Stimulated activated CD8-positive, alpha-beta memory T cell treated with anti-CD3 and anti-CD28 coated beads, Interleukin-2, amount 100 ng/mL, for 48 hours (primary cell): ENCODE results near the gene HHAT.
"Not testable (repeated sequence)": the region's sequence is repeated elsewhere in the genome, so short reads cannot be mapped to it uniquely, and the experiment has no call there.

Experiments used
- DNase-seq, 2 donors: peaks; one replicate each; pipeline ENCODE4 v3.0.0-alpha.2; 2020; ENCODE audit warnings: low read depth in 2 of 2

The HHAT gene

GRCh38 chr1:210646258-210646616, 317.5 kb downstream of the HHAT start:
- DNase-seq = no peak

DNA sequence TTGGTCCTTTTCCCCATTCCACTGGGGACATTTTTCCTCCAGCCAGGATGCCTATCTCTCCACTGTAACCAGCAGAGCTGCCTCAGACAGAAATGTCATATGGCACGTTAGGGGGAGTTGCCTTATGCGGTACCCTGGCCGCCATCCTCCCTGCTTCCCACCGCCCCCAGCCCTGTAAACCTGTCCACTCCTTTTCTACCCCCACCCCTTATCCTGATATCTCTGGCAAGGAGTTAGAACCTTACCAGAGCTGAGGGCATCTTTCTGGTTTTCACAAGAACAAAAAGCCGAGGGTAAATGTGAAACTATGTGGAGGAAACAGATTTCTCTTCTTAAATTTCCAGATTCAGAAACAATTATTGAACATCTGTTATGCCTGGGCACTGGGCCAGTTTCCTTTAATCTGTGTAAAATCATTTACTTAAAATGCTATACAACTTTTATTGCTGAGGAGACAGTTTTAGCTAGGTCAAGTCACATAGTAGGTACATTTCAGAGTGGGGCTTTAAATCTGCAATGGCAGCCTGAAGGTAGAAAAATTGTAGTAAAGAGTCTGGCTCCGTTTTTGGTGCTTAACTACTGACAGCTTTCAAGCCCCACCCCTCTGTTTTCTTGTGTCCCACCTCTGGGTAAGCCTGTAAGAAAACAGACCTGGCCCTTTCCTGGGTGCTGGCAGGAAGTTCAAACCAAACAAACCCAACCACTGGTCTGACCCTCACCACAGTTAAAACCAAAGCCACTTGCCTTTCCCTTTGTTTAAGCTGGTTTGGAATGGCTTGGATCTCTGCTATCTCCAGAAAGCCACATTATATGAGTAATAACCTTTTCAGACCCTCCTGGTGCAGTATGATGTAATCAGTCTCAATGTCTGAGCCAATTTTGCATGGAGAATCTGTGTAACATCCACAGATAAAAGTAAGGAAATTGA, 319.0 kb downstream of the HHAT start:
- no peak for DNase-seq

DNA sequence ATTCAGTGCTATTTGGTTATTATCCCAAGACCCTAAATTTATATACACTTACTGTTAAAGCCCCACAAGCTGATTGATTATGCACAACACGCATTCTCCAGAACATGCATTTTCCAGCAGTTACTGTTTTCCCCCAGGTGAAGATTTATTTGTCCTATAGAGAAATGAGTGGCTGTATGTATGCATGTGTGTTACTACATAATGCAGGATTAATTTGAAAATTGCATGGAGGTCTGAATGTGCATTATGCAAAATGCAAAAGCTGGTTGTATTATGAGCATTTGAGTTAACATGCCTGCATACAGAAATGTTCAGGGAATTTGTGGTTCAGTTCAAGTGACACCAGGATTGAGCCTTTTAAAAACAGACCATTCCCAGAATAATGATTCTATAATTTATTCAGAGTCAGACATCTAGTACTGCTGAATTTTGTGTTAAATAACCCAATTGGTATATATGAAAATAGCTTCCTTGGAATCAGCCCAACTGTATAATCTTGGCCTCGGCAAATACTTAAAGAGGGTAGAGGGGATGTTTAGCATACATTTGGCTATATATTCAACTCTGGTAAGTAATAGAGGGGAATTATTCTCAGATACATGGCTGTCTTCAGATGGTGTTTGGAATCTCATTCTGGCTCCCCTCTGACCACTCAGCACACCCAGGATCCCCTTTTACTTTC, 320.0 kb downstream of the HHAT start:
- no peak for DNase-seq

DNA sequence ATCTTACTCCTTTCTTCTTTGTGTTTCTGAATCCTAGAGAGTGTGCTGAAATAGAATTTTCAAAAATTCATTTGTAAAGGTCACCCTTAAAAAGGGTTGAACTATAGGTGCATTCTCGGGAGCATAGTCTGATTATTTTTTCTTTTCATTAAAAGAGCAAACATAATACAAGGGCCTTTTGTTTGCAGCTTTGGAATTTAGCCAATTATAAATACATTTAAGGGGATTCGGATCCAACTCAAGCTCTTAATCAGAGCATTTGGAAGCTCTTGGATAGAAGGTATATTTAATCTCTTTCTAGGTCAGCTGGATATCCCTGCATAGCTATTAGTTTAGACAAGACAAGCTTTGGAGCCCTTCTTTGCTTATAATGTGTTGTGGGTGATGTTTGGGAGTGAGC, 321.7 kb downstream of the HHAT start:
- no peak for DNase-seq

GRCh38 chr1:210652329-210652954, 323.7 kb downstream of the HHAT start:
- DNase-seq = no peak

- no peak for DNase-seq
Observed at GRCh38 chr1:210653771-210654170, 325.1 kb downstream of the HHAT start.

GRCh38 chr1:210654176-210654981, 325.7 kb downstream of the HHAT start:
- no peak for DNase-seq

GRCh38 chr1:210655511-210655910, 326.8 kb downstream of the HHAT start:
- DNase-seq = no peak

DNA sequence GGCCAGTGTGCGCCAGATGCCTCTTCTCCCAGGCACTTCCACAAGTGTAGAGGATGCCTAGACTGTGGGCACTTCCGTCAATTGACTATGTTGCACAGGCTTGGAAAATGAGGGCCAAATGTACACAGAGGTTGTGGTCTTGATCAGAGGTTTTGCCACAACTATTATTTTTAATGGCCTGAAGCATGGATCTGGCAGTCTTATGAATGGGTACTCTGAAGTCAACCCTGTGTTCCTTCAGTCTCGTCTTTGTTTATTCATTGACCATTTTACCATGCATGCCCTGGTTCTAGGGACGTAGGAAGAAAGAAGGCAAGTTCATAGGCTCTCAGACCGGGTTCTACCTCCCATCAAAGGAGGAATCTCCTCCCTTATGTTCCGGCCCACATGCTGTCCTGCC, 329.1 kb downstream of the HHAT start:
- DNase-seq = no peak

DNA sequence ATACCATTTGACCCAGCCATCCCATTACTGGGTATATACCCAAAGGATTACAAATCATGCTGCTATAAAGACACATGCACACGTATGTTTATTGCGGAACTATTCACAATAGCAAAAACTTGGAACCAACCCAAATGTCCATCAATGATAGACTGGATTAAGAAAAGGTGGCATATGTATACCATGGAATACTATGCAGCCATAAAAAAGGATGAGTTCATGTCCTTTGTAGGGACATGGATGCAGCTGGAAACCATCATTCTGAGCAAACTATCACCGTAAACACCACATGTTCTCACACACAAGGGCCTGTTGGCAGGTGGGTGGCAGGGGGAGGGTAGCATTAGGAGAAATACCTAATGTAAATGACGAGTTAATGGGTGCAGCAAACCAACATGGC, 332.8 kb downstream of the HHAT start:
- DNase-seq = not testable (repeated sequence)

GRCh38 chr1:210662291-210663050, 333.8 kb downstream of the HHAT start:
- no peak for DNase-seq

- DNase-seq = no peak
Observed at GRCh38 chr1:210663730-210664573, 335.2 kb downstream of the HHAT start.

GRCh38 chr1:210669951-210670350, 341.2 kb downstream of the HHAT start:
- no peak for DNase-seq

DNA sequence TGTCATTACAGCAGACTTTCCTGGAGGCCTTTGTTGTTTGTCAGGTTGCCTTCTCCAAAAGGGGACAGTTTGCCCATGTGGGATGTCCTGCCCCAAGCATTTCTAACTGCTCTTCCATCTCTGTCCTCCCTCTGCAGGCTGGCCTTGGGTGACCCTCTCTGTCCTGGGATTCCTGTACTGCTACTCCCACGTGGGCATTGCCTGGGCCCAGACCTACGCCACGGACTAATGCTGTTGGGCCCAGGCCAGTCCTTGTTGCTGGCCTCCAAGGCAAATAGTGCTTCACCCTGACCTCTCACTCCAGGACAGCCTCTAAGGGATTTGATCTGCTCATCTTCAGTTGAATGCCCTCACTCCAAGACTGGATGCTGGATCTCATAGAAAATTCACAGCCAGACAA, 345.4 kb downstream of the HHAT start:
- no peak for DNase-seq

DNA sequence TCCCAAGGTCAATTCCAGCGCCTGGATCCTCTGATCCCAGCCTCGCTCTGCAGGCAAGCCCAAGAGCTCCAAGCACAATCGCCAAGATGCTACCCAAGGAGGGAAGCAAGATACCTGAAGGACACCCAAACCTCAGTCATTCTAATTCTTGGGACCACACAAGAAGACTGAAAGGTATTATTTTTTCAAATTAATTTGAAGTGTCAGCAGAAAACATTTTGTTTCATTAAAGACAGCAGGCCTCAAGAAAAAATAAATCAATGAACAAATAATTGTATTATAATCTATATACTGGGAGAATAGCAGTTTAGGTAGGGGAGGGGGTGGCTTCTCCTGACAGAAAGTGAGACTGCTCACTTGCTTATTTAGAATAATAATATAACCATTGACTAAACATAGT, 347.8 kb downstream of the HHAT start:
- no peak for DNase-seq

DNA sequence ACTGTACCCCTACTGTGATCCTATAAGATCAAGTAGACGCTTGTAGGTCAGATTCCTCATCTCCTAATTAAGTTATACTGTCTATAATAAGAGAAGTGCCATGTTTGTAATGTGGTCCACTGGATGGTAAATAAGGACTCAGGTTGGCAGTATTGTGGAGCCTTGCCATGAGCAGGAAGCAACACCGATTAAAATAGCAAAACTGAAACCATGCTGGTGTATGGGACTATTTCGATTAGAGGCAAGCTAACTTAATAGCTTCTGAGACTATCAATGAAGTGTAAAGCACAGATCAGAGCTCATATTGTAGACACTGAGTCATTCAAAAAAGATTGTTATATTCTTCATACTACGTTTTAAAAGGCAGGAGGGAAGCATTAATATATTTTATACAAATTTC, 348.8 kb downstream of the HHAT start:
- no peak for DNase-seq

DNA sequence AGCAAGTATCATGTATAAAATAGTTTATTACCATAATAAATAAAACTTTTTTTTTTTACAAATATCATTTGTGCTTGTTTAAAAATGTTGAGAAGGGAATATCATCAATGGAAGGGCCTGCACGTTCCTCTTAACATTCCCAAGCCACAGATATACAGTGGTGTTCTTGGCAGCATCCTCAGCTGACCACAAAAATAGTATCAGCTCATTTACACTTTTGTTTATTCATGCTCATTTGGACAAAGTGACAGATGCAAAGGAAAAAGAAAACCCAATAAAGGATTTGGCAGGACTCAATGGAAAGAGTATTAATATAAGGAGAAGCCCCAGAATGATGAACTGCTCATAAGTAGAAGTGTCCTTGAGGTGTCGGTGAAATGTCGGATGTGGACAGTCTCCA, 349.6 kb downstream of the HHAT start:
- no peak for DNase-seq

- no peak for DNase-seq
Observed at GRCh38 chr1:210681158-210681557, 352.5 kb downstream of the HHAT start.

- DNase-seq = no peak
Observed at GRCh38 chr1:210683403-210684047, 354.8 kb downstream of the HHAT start.
